SIG-M5 treated with dmso at 0.1 percent for 504 hours (cell line): Measurements from ENCODE around the gene SCN2B.

Experiments used
- DNase-seq: peaks from one replicate; lab custom pipeline; 2025; ENCODE audit not compliant: unreplicated experiment; lab: John Stamatoyannopoulos, UW

Gene SCN2B

DNA sequence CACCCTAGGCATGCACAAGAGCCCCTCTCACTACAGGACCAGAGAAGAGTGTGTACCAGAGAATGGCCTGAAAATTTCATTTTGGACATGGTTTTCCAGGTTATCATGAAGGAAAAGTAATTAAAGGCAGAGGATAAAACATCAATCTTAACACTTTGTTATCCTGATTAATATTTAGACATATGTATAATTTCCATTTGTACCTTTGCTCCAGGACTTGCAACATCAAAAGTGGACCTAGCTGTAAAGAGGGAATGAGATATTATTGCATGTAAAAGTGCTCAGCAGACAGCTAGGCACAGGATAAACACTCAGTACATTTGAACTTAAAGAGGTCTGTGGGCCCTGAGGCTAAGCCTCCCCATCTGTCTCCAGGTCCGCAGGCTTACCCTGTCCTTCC is 21.8 kb downstream of the SCN2B start:
- no peak for DNase-seq

GRCh38 chr11:118153976-118154375 is 22.5 kb downstream of the SCN2B start:
- no peak for DNase-seq

GRCh38 chr11:118153516-118153915 is 22.9 kb downstream of the SCN2B start:
- DNase-seq: no peak

- DNase-seq: peak; percentile 12
Measured at GRCh38 chr11:118152552-118153471, 23.6 kb downstream of the SCN2B start, which contains the start of gene SCN4B. SCN4B (minus strand) TSS chr11:118152823; CDS start chr11:118152673, 150 bp downstream.

- DNase-seq: no peak
Measured at GRCh38 chr11:118152020-118152551, 24.4 kb downstream of the SCN2B start.

- DNase-seq: no peak
Measured at GRCh38 chr11:118151431-118151830, 25.0 kb downstream of the SCN2B start.

DNA sequence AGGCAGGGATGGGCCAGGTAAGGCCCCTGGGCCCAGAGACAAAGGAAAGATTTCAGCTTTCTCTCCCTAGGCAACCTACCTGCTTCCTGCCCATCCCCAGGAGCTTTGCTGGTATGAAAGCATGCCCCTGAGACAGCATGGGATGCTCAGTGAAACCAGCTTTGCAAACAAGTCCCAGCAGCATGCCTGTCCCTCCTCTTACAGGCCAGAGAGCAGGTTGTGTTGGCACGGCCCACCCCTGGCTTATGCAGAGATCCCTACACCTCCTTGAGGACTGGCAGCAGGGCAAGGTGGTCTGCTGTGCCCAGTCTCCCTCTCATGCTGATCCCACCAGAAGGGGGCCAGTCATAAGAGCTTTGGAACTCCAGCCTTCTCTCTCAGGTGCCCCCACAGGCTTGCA is 26.9 kb downstream of the SCN2B start:
- DNase-seq: no peak

GRCh38 chr11:118148856-118149255 is 27.6 kb downstream of the SCN2B start:
- DNase-seq: no peak

DNA sequence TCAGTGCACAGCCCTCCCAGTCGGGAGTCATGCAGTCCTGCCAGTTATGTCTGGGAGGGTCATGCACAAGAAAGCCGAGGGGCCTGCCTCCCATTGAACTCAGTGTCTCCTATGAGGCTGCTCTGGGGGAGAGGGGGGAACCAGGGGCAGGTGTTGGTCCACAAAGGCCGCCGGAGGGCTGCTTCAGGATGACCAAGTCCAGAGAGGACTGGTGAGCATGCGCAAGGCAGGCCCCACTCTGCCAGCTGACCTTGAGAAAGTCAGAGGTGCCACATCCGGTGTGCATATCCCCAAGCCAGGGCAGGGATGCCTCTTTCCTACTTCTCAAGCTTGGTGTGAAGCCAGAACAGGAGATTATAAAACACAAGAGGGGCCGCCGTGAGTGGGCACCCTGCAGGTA is 28.2 kb downstream of the SCN2B start:
- no peak for DNase-seq

GRCh38 chr11:118147502-118147901 is 28.9 kb downstream of the SCN2B start:
- DNase-seq: no peak

- no peak for DNase-seq
Measured at GRCh38 chr11:118146554-118146953, 29.9 kb downstream of the SCN2B start.

GRCh38 chr11:118145285-118146227 is 30.9 kb downstream of the SCN2B start:
- DNase-seq: peak; percentile 78

DNA sequence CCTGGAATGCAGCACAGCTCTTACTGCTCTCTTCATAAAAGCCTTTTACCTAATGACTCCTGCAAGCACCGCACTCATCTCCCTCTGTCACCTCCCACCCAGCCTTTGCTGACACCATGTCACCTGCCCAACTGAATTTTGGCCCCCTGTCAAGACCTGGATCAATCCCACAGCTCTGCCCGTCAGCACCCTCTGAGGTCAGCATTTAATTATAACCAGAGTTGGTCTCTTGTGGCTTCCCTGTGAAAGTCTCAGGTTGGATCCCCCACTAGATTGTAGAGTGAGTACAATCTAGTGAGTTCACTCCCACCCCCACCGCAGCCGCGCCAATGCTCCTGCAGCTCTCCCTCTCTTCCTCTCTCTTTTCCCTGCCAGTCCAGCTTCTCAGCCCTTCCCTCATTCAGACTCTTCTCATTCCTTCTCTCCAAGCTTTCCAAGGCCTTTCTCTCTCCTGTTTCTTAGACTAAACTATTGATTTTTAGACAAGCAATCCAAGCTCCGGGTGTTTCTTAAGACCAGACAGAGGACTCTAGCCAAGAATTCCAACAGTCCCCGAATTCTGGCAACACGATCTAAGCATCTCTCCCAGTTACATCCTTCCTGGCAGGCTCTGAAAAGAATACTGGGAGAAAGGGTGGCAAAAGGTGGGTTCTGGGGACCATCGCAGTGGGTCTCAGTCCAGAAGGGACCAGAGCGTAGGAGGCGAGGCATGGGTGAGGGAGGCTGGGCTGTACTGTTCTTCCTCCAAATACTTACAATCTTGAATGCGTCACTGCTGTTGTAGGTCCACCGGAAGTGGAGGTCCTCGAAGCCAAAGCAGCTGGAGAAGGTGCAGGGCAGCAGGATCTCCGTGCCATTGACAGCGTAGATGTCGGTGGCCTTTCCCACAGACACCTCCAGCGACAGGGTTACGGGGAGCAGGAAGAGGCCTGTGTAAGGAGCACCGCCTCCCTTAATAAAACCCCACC is 31.9 kb downstream of the SCN2B start:
- no peak for DNase-seq

DNA sequence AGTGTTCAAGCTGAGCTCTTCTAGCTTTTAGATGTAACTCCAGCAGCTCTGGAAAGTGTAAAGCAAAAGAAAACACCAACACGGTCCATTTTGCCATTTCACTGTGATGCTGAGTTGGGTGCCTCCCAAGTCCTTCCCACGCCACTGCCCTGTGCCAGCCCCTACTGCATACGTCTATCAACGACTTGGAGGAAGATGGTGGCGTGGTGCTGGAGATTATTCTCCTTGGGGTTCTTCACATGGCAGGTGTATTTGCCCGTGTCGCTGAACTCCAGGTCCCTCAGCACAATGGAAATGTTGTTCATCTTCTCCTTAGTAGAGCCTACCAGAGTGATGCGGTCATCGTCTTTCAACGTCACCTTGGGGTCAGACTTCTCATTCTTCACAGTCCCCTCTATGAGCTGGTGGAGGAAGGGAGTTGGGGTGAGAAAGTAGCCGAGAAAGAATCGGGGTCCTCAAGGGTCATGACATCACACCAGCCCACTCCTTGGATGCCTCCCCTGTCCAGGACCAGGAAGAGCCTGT is 32.7 kb downstream of the SCN2B start:
- DNase-seq: no peak

GRCh38 chr11:118142809-118143208 is 33.6 kb downstream of the SCN2B start:
- DNase-seq: peak; percentile 88

- no peak for DNase-seq
Measured at GRCh38 chr11:118142081-118142480, 34.4 kb downstream of the SCN2B start.

- no peak for DNase-seq
Measured at GRCh38 chr11:118139578-118139977, 36.9 kb downstream of the SCN2B start.

- no peak for DNase-seq
Measured at GRCh38 chr11:118138839-118139420, 37.5 kb downstream of the SCN2B start.

- DNase-seq: no peak
Measured at GRCh38 chr11:118136801-118137200, 39.6 kb downstream of the SCN2B start.

DNA sequence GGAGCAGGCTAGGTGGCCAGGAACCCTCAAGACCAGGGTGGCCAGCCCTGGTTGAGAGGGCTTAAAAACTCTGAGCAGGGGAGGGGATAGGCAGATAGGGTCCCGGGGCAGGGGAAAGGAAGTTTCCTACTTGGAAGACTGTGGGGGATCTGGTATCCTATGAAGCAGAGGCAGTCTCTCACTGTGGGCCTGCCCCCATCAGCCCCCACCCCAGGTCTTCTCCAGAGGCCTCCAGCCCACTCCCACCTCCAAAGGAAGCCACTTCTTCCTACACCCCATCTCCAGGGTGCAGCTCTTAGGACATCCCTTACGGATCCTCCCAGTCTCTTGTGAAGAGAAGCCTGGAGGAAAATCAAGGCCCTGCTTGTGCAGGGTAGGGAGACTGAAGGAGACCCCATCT is 40.1 kb downstream of the SCN2B start:
- DNase-seq: no peak
